Hepatocyte (in vitro differentiated cells): ENCODE data around the gene NCAPG2. TPM values are rescaled to one million over a fixed set of nuclear protein-coding genes. Genes with fewer than 3 reads are reported as not detected.
"Not testable (repeated sequence)": the region's sequence is repeated elsewhere in the genome, so short reads cannot be mapped to it uniquely, and the experiment has no call there.

ENCODE experiments used
- DNase-seq: peaks from one replicate; pipeline ENCODE4 v3.0.0-alpha.2; 2016; ENCODE audit warnings: low spot score
- H2AFZ ChIP-seq: fragments of 200-600 bp; sonication (generic); 2 replicates; pipeline ENCODE4 v1.6.0; 2016; ENCODE audit warnings: antibody characterized with exemption, mild to moderate bottlenecking
- H3K27ac ChIP-seq: fragments of 200-600 bp; sonication (generic); 2 replicates; pipeline ENCODE4 v1.5.1; 2016; ENCODE audit warnings: mild to moderate bottlenecking
- H3K27me3 ChIP-seq: fragments of 200-600 bp; sonication (generic); 2 replicates; pipeline ENCODE4 v1.6.1; 2016
- H3K36me3 ChIP-seq: fragments of 200-600 bp; sonication (generic); replicated peaks from 2 replicates; pipeline ENCODE4 v1.5.1; 2016; ENCODE audit warnings: low read depth; ENCODE audit not compliant: insufficient read depth
- H3K4me1 ChIP-seq: fragments of 200-600 bp; sonication (generic); 2 replicates; pipeline ENCODE4 v1.5.1; 2016; ENCODE audit warnings: mild to moderate bottlenecking, moderate library complexity; ENCODE audit not compliant: insufficient read depth
- H3K4me2 ChIP-seq: fragments of 200-600 bp; sonication (generic); 2 replicates; pipeline ENCODE4 v1.6.0; 2016
- H3K4me3 ChIP-seq: fragments of 200-600 bp; sonication (generic); 2 replicates; pipeline ENCODE4 v1.5.1; 2016; ENCODE audit warnings: mild to moderate bottlenecking
- H3K79me2 ChIP-seq: fragments of 200-600 bp; sonication (generic); 2 replicates; pipeline ENCODE4 v1.6.0; 2017; ENCODE audit warnings: mild to moderate bottlenecking
- H3K9me2 ChIP-seq: fragments of 200-600 bp; sonication (generic); replicated peaks from 2 replicates; pipeline ENCODE4 v1.6.0; 2017; ENCODE audit warnings: mild to moderate bottlenecking; ENCODE audit not compliant: insufficient read depth
- H3K9me3 ChIP-seq: fragments of 200-600 bp; sonication (generic); 2 replicates; pipeline ENCODE4 v1.5.1; 2016; ENCODE audit warnings: low read depth, mild to moderate bottlenecking
- H4K20me1 ChIP-seq: fragments of 200-600 bp; sonication (generic); 2 replicates; pipeline ENCODE4 v1.6.0; 2016; ENCODE audit warnings: mild to moderate bottlenecking; ENCODE audit not compliant: insufficient read depth, poor library complexity, severe bottlenecking
- EZH2 ChIP-seq: fragments of 200-600 bp; sonication (generic); IDR thresholded peaks from 2 replicates; pipeline ENCODE4 v1.6.1; 2016; ENCODE audit warnings: antibody characterized with exemption, mild to moderate bottlenecking, borderline replicate concordance
- EZH2phosphoT487 ChIP-seq: fragments of 200-600 bp; sonication (generic); IDR thresholded peaks from one replicate; pipeline ENCODE4 v1.6.1; 2018; ENCODE audit warnings: antibody characterized with exemption, mild to moderate bottlenecking, low read depth, moderate library complexity; ENCODE audit not compliant: unreplicated experiment, severe bottlenecking
- WGBS: methylation state at CpG from one replicate; pipeline ENCODE4 v1.1.6; 2016; ENCODE audit warnings: low lambda C conversion rate; ENCODE audit errors: missing lambda C conversion rate; 5-methylcytosine and 5-hydroxymethylcytosine counted together
- polyA plus RNA-seq: library from polyadenylated mRNA; unstranded; fragments of >200 nt; fragmentation: Nextera tagmentation; extraction: Ambion mirVana; gene quantifications from 2 replicates; pipeline ENCODE4 v1.2.1, GENCODE V29; 2016
- total RNA-seq: library from RNA; depleted of rRNA; stranded (reverse); fragments of >200 nt; gene quantifications from 2 replicates; pipeline ENCODE4 v1.2.3, GENCODE V29; 2014
- TF ChIP-seq, protein P1 (sequence below): fragments of 200-600 bp; sonication (generic); IDR thresholded peaks from 2 replicates; pipeline ENCODE4 v1.5.1; 2016; ENCODE audit warnings: antibody characterized with exemption, mild to moderate bottlenecking; ENCODE audit not compliant: poor library complexity

Gene NCAPG2
- total and polyA plus RNA-seq, 2 experiments from 2014 or later = 6.2 to 9.5 TPM

DNA sequence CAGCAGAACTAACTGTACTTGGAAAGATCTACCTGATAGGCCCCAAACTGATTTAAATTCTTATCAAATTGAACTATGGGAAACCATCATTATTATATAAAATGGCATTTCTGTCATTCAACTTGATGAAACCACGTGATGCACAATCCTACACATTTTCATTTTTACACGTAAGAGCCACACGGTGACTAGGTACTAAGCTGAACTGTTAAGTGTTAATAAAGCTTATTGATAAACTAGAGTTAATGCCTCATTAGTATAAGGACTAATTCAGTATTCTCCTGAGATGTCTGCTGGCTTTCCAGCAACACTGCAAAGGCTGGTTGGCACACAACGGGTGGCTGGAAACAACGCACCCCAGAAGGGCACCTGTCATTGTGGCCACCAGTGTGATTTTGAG, 4.6 kb downstream of the NCAPG2 start:
- no peaks in the 10 kb centered on the region for H3K27me3 ChIP-seq
- H3K36me3 ChIP-seq = no peaks in the 10 kb centered on the region

DNA sequence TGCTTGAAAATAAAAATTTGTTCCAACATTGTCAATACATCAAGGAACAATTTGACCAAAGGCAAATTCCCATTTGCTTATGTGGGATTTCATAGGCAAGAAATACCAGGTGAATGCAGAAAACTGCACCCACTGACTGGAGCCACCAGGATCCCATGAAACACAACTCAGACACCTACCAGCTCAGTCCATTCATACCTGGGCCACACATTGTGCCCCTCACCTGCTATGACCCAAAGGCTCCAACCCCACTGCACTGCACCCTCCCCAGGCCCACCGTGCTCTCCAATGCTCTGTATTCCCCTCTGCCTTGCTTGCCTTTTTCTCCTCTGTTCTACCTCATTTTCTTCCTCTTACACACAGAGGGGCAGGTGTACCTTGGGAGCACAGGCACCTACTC, 5.3 kb downstream of the NCAPG2 start:
- Histone ChIP-seq H3K4me2 (no peak overlapping the region), H4K20me1 (no peaks in the 10 kb centered on the region), H3K79me2 (peaks cover 38% of the 10 kb centered on the region), H3K27me3 (no peaks in the 10 kb centered on the region), H3K27ac (no peak overlapping the region), H3K9me2 (no peaks in the 10 kb centered on the region), H3K9me3 (no peaks in the 10 kb centered on the region), H3K4me3 (no peak overlapping the region), H3K36me3 (no peaks in the 10 kb centered on the region), H3K4me1 (no peaks in the 10 kb centered on the region), H2AFZ (no peak overlapping the region)
- WGBS = 0% methylated on average over 1 of the region's 1 CpG
- TF ChIP-seq EZH2 (no peak), EZH2phosphoT487 (no peak)
- TF ChIP-seq, protein P1, sequence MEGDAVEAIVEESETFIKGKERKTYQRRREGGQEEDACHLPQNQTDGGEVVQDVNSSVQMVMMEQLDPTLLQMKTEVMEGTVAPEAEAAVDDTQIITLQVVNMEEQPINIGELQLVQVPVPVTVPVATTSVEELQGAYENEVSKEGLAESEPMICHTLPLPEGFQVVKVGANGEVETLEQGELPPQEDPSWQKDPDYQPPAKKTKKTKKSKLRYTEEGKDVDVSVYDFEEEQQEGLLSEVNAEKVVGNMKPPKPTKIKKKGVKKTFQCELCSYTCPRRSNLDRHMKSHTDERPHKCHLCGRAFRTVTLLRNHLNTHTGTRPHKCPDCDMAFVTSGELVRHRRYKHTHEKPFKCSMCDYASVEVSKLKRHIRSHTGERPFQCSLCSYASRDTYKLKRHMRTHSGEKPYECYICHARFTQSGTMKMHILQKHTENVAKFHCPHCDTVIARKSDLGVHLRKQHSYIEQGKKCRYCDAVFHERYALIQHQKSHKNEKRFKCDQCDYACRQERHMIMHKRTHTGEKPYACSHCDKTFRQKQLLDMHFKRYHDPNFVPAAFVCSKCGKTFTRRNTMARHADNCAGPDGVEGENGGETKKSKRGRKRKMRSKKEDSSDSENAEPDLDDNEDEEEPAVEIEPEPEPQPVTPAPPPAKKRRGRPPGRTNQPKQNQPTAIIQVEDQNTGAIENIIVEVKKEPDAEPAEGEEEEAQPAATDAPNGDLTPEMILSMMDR = no peak
- no peak for DNase-seq

More for the DNA sequence above, 4.6 kb downstream of the NCAPG2 start:
- H3K4me2 ChIP-seq = no peak overlapping the region
- TF ChIP-seq, protein P1 = no peak
- no peak for TF ChIP-seq EZH2phosphoT487
- TF ChIP-seq EZH2 = no peak
- 94% methylated on average over 5 of the region's 5 CpGs for WGBS
- H3K9me3 ChIP-seq = no peaks in the 10 kb centered on the region
- no peaks in the 10 kb centered on the region for H4K20me1 ChIP-seq
- H3K79me2 ChIP-seq = peaks cover 40% of the 10 kb centered on the region
- no peak overlapping the region for H2AFZ ChIP-seq
- no peaks in the 10 kb centered on the region for H3K4me1 ChIP-seq
- no peak for DNase-seq
- H3K9me2 ChIP-seq = no peaks in the 10 kb centered on the region
- no peak overlapping the region for H3K27ac ChIP-seq
- no peak overlapping the region for H3K4me3 ChIP-seq

DNA sequence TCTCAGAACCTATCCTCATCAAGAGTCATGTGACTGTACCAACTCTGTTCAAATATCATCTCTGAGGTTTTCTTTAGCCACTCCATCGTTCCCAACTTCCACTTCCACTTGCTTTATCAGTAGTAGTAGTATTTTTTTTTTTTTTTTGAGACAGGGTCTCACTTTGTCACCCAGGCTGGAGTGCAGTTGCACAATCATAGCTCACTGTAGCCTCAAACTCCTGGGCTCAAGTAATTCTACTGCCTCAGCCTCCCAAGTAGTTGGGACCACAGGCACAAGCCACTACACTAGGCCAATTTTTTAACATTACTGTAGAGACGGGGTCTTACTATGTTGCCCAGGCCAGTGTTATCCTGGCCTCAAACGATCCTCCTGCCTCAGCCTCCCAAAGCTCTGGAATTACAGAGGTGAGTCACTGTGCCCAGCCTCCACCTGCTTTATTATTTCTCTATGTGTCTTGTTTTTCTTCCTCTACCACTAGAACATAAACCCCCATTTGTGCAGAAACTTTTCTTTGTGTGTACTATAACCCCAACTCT, 5.9 kb downstream of the NCAPG2 start:
- Histone ChIP-seq H3K27ac (no peak overlapping the region), H3K4me1 (no peaks in the 10 kb centered on the region), H3K9me3 (no peaks in the 10 kb centered on the region), H3K4me2 (no peak overlapping the region), H4K20me1 (no peaks in the 10 kb centered on the region), H3K27me3 (no peaks in the 10 kb centered on the region), H3K79me2 (peaks cover 32% of the 10 kb centered on the region), H3K36me3 (no peaks in the 10 kb centered on the region), H2AFZ (no peak overlapping the region), H3K9me2 (no peaks in the 10 kb centered on the region), H3K4me3 (no peak overlapping the region)
- TF ChIP-seq EZH2phosphoT487 = no peak
- TF ChIP-seq EZH2 = no peak
- TF ChIP-seq, protein P1 = no peak
- DNase-seq = no peak
- 98% methylated on average over 3 of the region's 3 CpGs for WGBS

DNA sequence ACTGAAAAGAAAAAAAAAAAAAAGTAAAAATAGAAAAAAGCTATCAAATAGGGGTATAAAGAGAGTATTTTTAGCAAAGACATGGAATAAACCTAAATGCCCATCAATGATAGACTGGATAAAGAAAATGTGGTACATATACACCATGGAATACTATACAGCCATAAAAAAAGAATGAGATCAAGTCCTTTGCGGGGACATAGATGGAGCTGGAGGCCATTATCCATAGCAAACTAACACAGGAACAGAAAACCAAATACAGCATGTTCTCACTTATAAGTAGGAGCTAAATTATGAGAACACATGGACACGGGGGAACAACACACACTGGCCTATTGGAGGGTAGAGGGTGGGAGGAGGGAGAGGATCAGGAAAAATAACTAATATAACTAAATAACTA, 7.0 kb downstream of the NCAPG2 start:
- WGBS = 94% methylated on average over 2 of the region's 2 CpGs
- not testable (repeated sequence) for H3K27me3 ChIP-seq, H3K4me1 ChIP-seq, H3K9me3 ChIP-seq, H3K27ac ChIP-seq, H3K4me2 ChIP-seq, H3K36me3 ChIP-seq, H3K9me2 ChIP-seq, H2AFZ ChIP-seq, H3K4me3 ChIP-seq, H4K20me1 ChIP-seq, DNase-seq
- peaks cover 21% of the 10 kb centered on the region for H3K79me2 ChIP-seq
